ENCODE measurements around the gene TIMM44. TPM values are rescaled to one million over a fixed set of nuclear protein-coding genes. Genes with fewer than 3 reads are reported as not detected.
A peak's percentile ranks its signal among the peaks of the same experiment; 100 is the strongest.

TIMM44 gene
- total and polyA plus RNA-seq, 2 experiments from 2014 or later = 52.0 to 92.4 TPM

DNA sequence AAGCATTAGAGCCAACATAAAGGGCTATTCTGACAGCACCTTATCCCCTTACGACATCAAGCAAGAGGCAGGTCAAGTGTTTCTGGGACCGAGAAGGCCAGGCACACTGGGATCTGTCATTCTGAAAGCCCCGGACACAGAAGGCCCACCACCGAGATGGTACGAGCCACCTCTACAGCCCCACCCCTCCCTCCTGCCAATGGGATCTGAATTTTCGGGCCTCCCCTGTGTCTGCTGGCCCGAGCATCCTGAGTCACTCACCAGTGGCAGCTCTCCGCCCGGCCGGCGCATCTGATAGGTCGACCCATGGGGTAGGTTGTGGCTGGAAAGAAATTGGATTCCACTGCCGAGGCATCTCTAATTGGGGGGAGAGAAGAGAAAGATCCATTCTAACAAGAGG is 2.6 kb downstream of the TIMM44 start:
- Histone ChIP-seq H3K27me3 (no peaks in the 10 kb centered on the region), H3K4me3 (no peak overlapping the region), H3K9me3 (ENCODE audit: low read depth) (no peaks in the 10 kb centered on the region), H3K36me3 (peaks cover 25% of the 10 kb centered on the region), H3K4me1 (ENCODE audit: low read depth) (peaks cover 3% of the 10 kb centered on the region), H3K27ac (no peak overlapping the region)
- TF ChIP-seq CTCF (IDR thresholded peaks at IDR 0.05; ENCODE audit: low read depth, low read length) = no peak
- no peak for DNase-seq (ENCODE audit: low read depth in 1 of 2, low spot score in 1 of 2)

- H3K4me1 ChIP-seq (ENCODE audit: low read depth) = no peaks in the 10 kb centered on the region
- no peak overlapping the region for H3K27ac ChIP-seq
- H3K27me3 ChIP-seq = no peaks in the 10 kb centered on the region
- no peak for TF ChIP-seq CTCF (IDR thresholded peaks at IDR 0.05; ENCODE audit: low read depth, low read length)
- H3K9me3 ChIP-seq (ENCODE audit: low read depth) = no peaks in the 10 kb centered on the region
- H3K36me3 ChIP-seq = peaks cover 52% of the 10 kb centered on the region
- no peak overlapping the region for H3K4me3 ChIP-seq
- no peak for DNase-seq (ENCODE audit: low read depth in 1 of 2, low spot score in 1 of 2)
Observed at GRCh38 chr19:7934766-7935165, 8.7 kb downstream of the TIMM44 start.

GRCh38 chr19:7933828-7934725 is 9.4 kb downstream of the TIMM44 start:
- Histone ChIP-seq H3K4me3 (no peak overlapping the region), H3K4me1 (ENCODE audit: low read depth) (no peaks in the 10 kb centered on the region), H3K36me3 (peaks cover 52% of the 10 kb centered on the region), H3K27me3 (no peaks in the 10 kb centered on the region), H3K9me3 (ENCODE audit: low read depth) (no peaks in the 10 kb centered on the region), H3K27ac (no peak overlapping the region)
- DNase-seq (ENCODE audit: low read depth in 1 of 2, low spot score in 1 of 2) = no peak
- TF ChIP-seq CTCF (IDR thresholded peaks at IDR 0.05; ENCODE audit: low read depth, low read length) = no peak

DNA sequence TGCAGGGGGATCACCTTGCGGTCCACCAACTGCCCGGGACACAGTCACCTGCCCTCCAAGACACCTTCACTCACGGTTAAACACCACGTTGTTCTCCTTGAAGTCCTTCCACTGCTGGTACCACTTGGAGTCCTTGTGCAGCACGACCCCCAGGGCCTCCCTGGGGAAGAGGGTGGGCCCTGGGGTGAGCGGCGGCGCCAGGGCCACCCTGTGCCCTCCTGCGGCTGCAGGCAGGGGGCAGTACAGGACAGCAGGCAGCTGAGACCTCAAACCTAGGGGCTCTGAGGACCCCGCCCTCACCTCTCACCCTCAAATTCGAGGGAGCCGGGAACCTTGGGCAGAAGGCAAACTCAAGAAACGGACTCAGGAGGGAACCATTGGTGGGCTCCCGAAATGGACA is 10.1 kb downstream of the TIMM44 start:
- Histone ChIP-seq H3K27me3 (no peaks in the 10 kb centered on the region), H3K4me1 (ENCODE audit: low read depth) (no peaks in the 10 kb centered on the region), H3K9me3 (ENCODE audit: low read depth) (no peaks in the 10 kb centered on the region), H3K27ac (no peak overlapping the region), H3K36me3 (peaks cover 52% of the 10 kb centered on the region), H3K4me3 (no peak overlapping the region)
- no peak for DNase-seq (ENCODE audit: low read depth in 1 of 2, low spot score in 1 of 2)
- TF ChIP-seq CTCF (IDR thresholded peaks at IDR 0.05; ENCODE audit: low read depth, low read length) = peak; percentile 32

DNA sequence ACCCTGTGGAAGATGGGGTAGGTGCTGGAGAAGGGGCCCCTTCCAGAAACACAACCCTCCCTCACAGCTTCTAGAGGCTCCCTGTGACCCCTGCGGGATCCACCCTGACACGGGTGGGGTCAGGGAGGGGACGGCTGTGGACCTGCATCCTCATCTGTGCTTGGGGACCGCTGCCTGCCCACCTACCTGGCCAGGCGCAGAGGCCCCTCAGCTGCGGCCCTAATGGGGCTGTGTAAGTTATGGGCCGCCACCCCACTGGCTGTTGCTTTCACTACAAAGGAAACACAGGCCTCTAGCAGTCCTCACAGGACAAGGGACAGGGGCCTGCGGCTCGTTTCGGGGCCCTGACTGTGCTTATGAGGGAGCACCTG is 10.6 kb downstream of the TIMM44 start:
- no peak for DNase-seq (ENCODE audit: low read depth in 1 of 2, low spot score in 1 of 2)
- H3K4me1 ChIP-seq (ENCODE audit: low read depth) = no peaks in the 10 kb centered on the region
- no peaks in the 10 kb centered on the region for H3K9me3 ChIP-seq (ENCODE audit: low read depth)
- H3K4me3 ChIP-seq = no peak overlapping the region
- peaks cover 52% of the 10 kb centered on the region for H3K36me3 ChIP-seq
- no peak for TF ChIP-seq CTCF (IDR thresholded peaks at IDR 0.05; ENCODE audit: low read depth, low read length)
- H3K27me3 ChIP-seq = no peaks in the 10 kb centered on the region
- no peak overlapping the region for H3K27ac ChIP-seq

Data from cardiac muscle cell (in vitro differentiated cells and primary cell).